A549 (cell line): Measurements from ENCODE around the gene SLC6A17.

ENCODE experiments used
- BHLHE40 ChIP-seq: IDR thresholded peaks from 2 replicates; pipeline ENCODE4 v1.6.1; 2012; ENCODE audit warnings: low read depth, low read length, inconsistent platforms
- CHD4 ChIP-seq: fragments of 200-600 bp; sonication (generic); IDR thresholded peaks from 2 replicates; pipeline ENCODE4 v1.6.1; 2016; ENCODE audit warnings: antibody characterized with exemption, mild to moderate bottlenecking, borderline replicate concordance
- CTCF ChIP-seq: fragments of >200 bp; sonication (Bioruptor Twin); formaldehyde crosslinking; IDR thresholded peaks from 3 replicates; pipeline ENCODE4 v1.5.1; 2016
- KDM5A ChIP-seq: fragments of 200-600 bp; sonication (generic); IDR thresholded peaks from 2 replicates; pipeline ENCODE4 v1.6.1; 2016; ENCODE audit warnings: antibody characterized with exemption, mild to moderate bottlenecking
- MAFK ChIP-seq: fragments of 450-650 bp; IDR thresholded peaks from 2 replicates; pipeline ENCODE4 v1.6.1; 2014; ENCODE audit not compliant: partially characterized antibody
- MYC ChIP-seq: IDR thresholded peaks from 2 replicates; pipeline ENCODE4 v1.6.1; 2012; ENCODE audit warnings: mild to moderate bottlenecking, inconsistent platforms, low read length, improper control_type of control experiment, borderline replicate concordance
- NFE2L2 ChIP-seq: fragments of 150-350 bp; conservative IDR thresholded peaks from 2 replicates; pipeline ENCODE4 v1.6.1; 2014; ENCODE audit warnings: low read length
- NPAS2 ChIP-seq: fragments of 250-450 bp; sonication (Bioruptor Pico); IDR thresholded peaks from 2 replicates; pipeline ENCODE4 v1.8.0; 2022; ENCODE audit warnings: mild to moderate bottlenecking, moderate library complexity, borderline replicate concordance
- PBX3 ChIP-seq: IDR thresholded peaks from 2 replicates; pipeline ENCODE4 v1.6.1; 2012

- TF ChIP-seq CHD4 (no peak), MYC (no peak), KDM5A (no peak), PBX3 (no peak), CTCF (no peak), MAFK (no peak), BHLHE40 (no peak), NFE2L2 (no peak), NPAS2 (CRISPR knock-in tag) (no peak)
These were observed 47.8 kb downstream of the SLC6A17 start for GRCh38 chr1:110197905-110198629.
